ENCODE results near the gene SNRNP35.
"Not testable (repeated sequence)": the region's sequence is repeated elsewhere in the genome, so short reads cannot be mapped to it uniquely, and the experiment has no call there.

SNRNP35 gene

GRCh38 chr12:123512838-123513665 is 55.1 kb downstream of the SNRNP35 start:
- H3K4me3 ChIP-seq (ENCODE audit: low read depth, low read length), result no peak overlapping the region
- no peaks in the 10 kb centered on the region for H3K27me3 ChIP-seq (replicated peaks)
- no peak for DNase-seq
- H3K36me3 ChIP-seq (replicated peaks), result peaks cover 31% of the 10 kb centered on the region
- in situ Hi-C loops (cut with HindIII; ENCODE audit: low pct_ligation_motif_present, low sequenced_read_pairs), result no loop called here
- H3K27ac ChIP-seq, result no peak overlapping the region
- TF ChIP-seq CTCF (IDR thresholded peaks at IDR 0.05; ENCODE audit: low read depth, low read length, missing control alignments), result no peak

GRCh38 chr12:123513805-123514204 is 55.9 kb downstream of the SNRNP35 start:
- Histone ChIP-seq H3K36me3 (replicated peaks) (peaks cover 35% of the 10 kb centered on the region), H3K27ac (no peak overlapping the region), H3K4me3 (ENCODE audit: low read depth, low read length) (no peak overlapping the region), H3K27me3 (replicated peaks) (no peaks in the 10 kb centered on the region)
- in situ Hi-C loops (cut with HindIII; ENCODE audit: low pct_ligation_motif_present, low sequenced_read_pairs), result no loop called here
- no peak for DNase-seq
- no peak for TF ChIP-seq CTCF (IDR thresholded peaks at IDR 0.05; ENCODE audit: low read depth, low read length, missing control alignments)

GRCh38 chr12:123514582-123515221 is 56.8 kb downstream of the SNRNP35 start:
- H3K27me3 ChIP-seq (replicated peaks); H3K27ac ChIP-seq; DNase-seq; H3K4me3 ChIP-seq (ENCODE audit: low read depth, low read length); in situ Hi-C loops (cut with HindIII; ENCODE audit: low pct_ligation_motif_present, low sequenced_read_pairs): not testable (repeated sequence)
- peaks cover 35% of the 10 kb centered on the region for H3K36me3 ChIP-seq (replicated peaks)

GRCh38 chr12:123516216-123516780 is 58.4 kb downstream of the SNRNP35 start:
- Histone ChIP-seq H3K27ac (no peak overlapping the region), H3K4me3 (ENCODE audit: low read depth, low read length) (no peak overlapping the region), H3K27me3 (replicated peaks) (no peaks in the 10 kb centered on the region), H3K36me3 (replicated peaks) (peaks cover 45% of the 10 kb centered on the region)
- peak; percentile 15 for DNase-seq
- TF ChIP-seq CTCF (IDR thresholded peaks at IDR 0.05; ENCODE audit: low read depth, low read length, missing control alignments), result peak; percentile 43
- in situ Hi-C loops (cut with HindIII; ENCODE audit: low pct_ligation_motif_present, low sequenced_read_pairs), result no loop called here
